Endothelial cell (in vitro differentiated cells): ENCODE results near the gene FAM25C. TPM values are rescaled to one million over a fixed set of nuclear protein-coding genes. Genes with fewer than 3 reads are reported as not detected.

Experiments
- total RNA-seq: library from RNA; stranded (reverse); fragmentation: NEBNext Ultra II Directional; extraction: Animal tissue kit (Norgen Biotek cat#: 25700); gene quantifications from one replicate; pipeline ENCODE4 v1.2.1, GENCODE V29; 2021; ENCODE audit not compliant: unreplicated experiment

Gene FAM25C
- total RNA-seq, 1 donor from 2014 or later, result not detected

Other genes starting within 250 kb of the FAM25C start
- gene SYT15B, start 236.2 kb downstream of the FAM25C start, total RNA-seq, result not detected
- gene NPY4R2, start 81.1 kb downstream of the FAM25C start, total RNA-seq, result not detected